ENCODE results near the gene FAM227B.
"Not testable (repeated sequence)": the region's sequence is repeated elsewhere in the genome, so short reads cannot be mapped to it uniquely, and the experiment has no call there.

Gene FAM227B

GRCh38 chr15:49421991-49422390 is 198.6 kb downstream of the FAM227B start:
- peak; percentile 26 for DNase-seq (ENCODE audit: low read depth, low spot score)
- Histone ChIP-seq H3K4me3 (peak overlapping the region; percentile 43), H3K9me3 (ENCODE audit: low read depth, low read length) (no peaks in the 10 kb centered on the region), H3K36me3 (ENCODE audit: insufficient read depth, low read length) (no peaks in the 10 kb centered on the region), H3K27ac (no peak overlapping the region), H3K9ac (ENCODE audit: insufficient read length) (peak overlapping the region; percentile 35)
- TF ChIP-seq FOXP2 (optimal IDR thresholded peaks at IDR 0.05; ENCODE audit: control extremely low read depth, extremely low read length, insufficient read depth), result no peak
- TF ChIP-seq POLR2AphosphoS5 (IDR thresholded peaks at IDR 0.05; ENCODE audit: borderline replicate concordance, low read depth, low read length), result no peak
- TF ChIP-seq EZH2 (IDR thresholded peaks at IDR 0.05), result no peak

DNA sequence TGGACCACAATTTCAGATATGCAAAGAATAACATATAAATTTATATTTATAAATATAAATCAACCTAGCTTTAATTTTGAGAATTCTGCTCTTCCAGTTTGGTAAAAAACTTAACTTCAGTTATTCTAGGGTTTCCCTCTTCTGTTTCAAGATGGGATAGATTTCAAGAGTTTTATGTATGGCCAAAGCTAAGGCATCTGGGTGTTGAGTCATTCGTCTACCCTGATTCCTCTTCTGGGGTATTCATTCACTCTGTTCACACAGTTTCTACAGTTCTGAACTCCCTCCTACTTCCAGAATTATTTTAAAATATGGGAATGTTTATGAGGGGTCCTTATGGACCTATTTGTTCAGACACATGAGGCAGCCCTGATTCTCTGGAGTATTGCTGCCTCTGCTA is 201.8 kb downstream of the FAM227B start:
- no peak for DNase-seq (ENCODE audit: low read depth, low spot score)
- Histone ChIP-seq H3K4me3 (no peak overlapping the region), H3K9me3 (ENCODE audit: low read depth, low read length) (no peaks in the 10 kb centered on the region), H3K36me3 (ENCODE audit: insufficient read depth, low read length) (no peaks in the 10 kb centered on the region), H3K27ac (no peak overlapping the region), H3K9ac (ENCODE audit: insufficient read length) (no peak overlapping the region)
- no peak for TF ChIP-seq FOXP2 (optimal IDR thresholded peaks at IDR 0.05; ENCODE audit: control extremely low read depth, extremely low read length, insufficient read depth)
- TF ChIP-seq EZH2 (IDR thresholded peaks at IDR 0.05), result no peak
- TF ChIP-seq POLR2AphosphoS5 (IDR thresholded peaks at IDR 0.05; ENCODE audit: borderline replicate concordance, low read depth, low read length), result no peak

GRCh38 chr15:49415638-49416037 is 205.0 kb downstream of the FAM227B start:
- H3K9ac ChIP-seq (ENCODE audit: insufficient read length), result no peak overlapping the region
- no peaks in the 10 kb centered on the region for H3K36me3 ChIP-seq (ENCODE audit: insufficient read depth, low read length)
- H3K27ac ChIP-seq, result no peak overlapping the region
- DNase-seq (ENCODE audit: low read depth, low spot score), result no peak
- no peak for TF ChIP-seq EZH2 (IDR thresholded peaks at IDR 0.05)
- no peak for TF ChIP-seq POLR2AphosphoS5 (IDR thresholded peaks at IDR 0.05; ENCODE audit: borderline replicate concordance, low read depth, low read length)
- no peak for TF ChIP-seq FOXP2 (optimal IDR thresholded peaks at IDR 0.05; ENCODE audit: control extremely low read depth, extremely low read length, insufficient read depth)
- H3K4me3 ChIP-seq, result no peak overlapping the region
- no peaks in the 10 kb centered on the region for H3K9me3 ChIP-seq (ENCODE audit: low read depth, low read length)

DNA sequence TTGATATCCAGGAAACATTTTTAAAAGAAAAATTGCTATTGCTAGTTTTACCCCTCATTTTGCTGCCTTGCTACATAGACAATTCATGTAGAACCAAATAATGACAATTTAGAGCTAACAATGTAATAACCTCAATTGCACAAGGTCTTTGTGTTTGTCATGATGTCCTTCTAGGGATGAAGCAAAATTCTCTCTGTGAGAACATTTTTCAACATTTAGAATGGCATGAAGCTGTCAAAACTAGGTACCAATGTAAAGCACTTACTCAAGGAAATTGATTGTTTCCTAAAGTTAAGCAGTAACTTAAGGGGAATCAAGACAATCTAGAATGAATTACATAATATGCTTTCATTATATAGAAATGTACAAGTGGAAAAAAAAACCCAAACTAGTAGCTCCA is 205.5 kb downstream of the FAM227B start:
- no peak overlapping the region for H3K4me3 ChIP-seq
- TF ChIP-seq FOXP2 (optimal IDR thresholded peaks at IDR 0.05; ENCODE audit: control extremely low read depth, extremely low read length, insufficient read depth), result no peak
- no peak for TF ChIP-seq POLR2AphosphoS5 (IDR thresholded peaks at IDR 0.05; ENCODE audit: borderline replicate concordance, low read depth, low read length)
- no peak for TF ChIP-seq EZH2 (IDR thresholded peaks at IDR 0.05)
- no peak overlapping the region for H3K27ac ChIP-seq
- no peaks in the 10 kb centered on the region for H3K9me3 ChIP-seq (ENCODE audit: low read depth, low read length)
- no peak overlapping the region for H3K9ac ChIP-seq (ENCODE audit: insufficient read length)
- H3K36me3 ChIP-seq (ENCODE audit: insufficient read depth, low read length), result no peaks in the 10 kb centered on the region
- DNase-seq (ENCODE audit: low read depth, low spot score), result no peak

GRCh38 chr15:49412797-49413196 is 207.8 kb downstream of the FAM227B start:
- Histone ChIP-seq H3K9ac (ENCODE audit: insufficient read length) (no peak overlapping the region), H3K27ac (no peak overlapping the region), H3K36me3 (ENCODE audit: insufficient read depth, low read length) (no peaks in the 10 kb centered on the region), H3K4me3 (no peak overlapping the region), H3K9me3 (ENCODE audit: low read depth, low read length) (no peaks in the 10 kb centered on the region)
- DNase-seq (ENCODE audit: low read depth, low spot score), result no peak
- TF ChIP-seq FOXP2 (optimal IDR thresholded peaks at IDR 0.05; ENCODE audit: control extremely low read depth, extremely low read length, insufficient read depth) (no peak), EZH2 (IDR thresholded peaks at IDR 0.05) (no peak), POLR2AphosphoS5 (IDR thresholded peaks at IDR 0.05; ENCODE audit: borderline replicate concordance, low read depth, low read length) (no peak)

- no peak overlapping the region for H3K9ac ChIP-seq (ENCODE audit: insufficient read length)
- H3K27ac ChIP-seq, result no peak overlapping the region
- no peaks in the 10 kb centered on the region for H3K36me3 ChIP-seq (ENCODE audit: insufficient read depth, low read length)
- no peaks in the 10 kb centered on the region for H3K9me3 ChIP-seq (ENCODE audit: low read depth, low read length)
- no peak for DNase-seq (ENCODE audit: low read depth, low spot score)
- TF ChIP-seq EZH2 (IDR thresholded peaks at IDR 0.05) (no peak), FOXP2 (optimal IDR thresholded peaks at IDR 0.05; ENCODE audit: control extremely low read depth, extremely low read length, insufficient read depth) (no peak), POLR2AphosphoS5 (IDR thresholded peaks at IDR 0.05; ENCODE audit: borderline replicate concordance, low read depth, low read length) (no peak)
- no peak overlapping the region for H3K4me3 ChIP-seq
Observed at GRCh38 chr15:49410641-49411040, 210.0 kb downstream of the FAM227B start.

DNA sequence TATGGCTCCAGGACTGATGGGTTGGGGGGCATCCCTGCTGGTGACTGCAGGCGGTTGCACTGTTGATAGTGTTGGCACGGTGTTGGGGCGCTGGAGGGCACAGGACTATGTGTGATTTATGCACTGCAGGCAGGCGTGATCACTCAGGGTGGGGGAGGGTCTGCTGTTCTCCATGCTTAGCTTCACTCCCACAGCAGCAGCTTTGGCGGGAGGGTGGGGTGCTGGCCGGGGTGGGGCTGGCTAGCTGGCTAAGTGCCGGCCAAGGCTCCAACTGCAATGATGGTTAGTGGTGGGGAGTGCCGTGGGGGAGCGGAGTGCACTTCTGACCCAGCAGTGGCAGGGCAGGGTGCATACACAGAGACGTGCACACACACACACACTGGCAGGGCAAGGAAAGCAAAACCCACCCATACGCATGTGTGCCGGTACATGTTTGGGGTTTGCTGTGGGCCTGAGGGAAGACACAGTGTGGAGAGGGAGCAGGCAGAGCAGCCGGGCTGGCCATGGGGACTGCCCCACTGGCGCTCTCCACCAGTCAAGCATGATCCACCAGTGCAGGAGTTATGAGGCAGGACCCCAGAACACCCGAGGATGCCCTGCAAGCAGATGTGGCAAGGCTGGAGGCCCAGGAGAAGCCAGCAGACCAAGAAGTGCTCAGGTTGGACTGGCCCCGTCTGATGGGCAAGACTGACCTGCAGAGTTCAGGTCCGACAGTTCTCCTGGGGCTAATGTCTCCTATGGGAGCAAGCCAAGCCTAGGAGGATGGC is 214.1 kb downstream of the FAM227B start:
- H3K36me3 ChIP-seq (ENCODE audit: insufficient read depth, low read length), result no peaks in the 10 kb centered on the region
- DNase-seq (ENCODE audit: low read depth, low spot score), result no peak
- no peak overlapping the region for H3K9ac ChIP-seq (ENCODE audit: insufficient read length)
- H3K27ac ChIP-seq, result no peak overlapping the region
- H3K4me3 ChIP-seq, result no peak overlapping the region
- no peak for TF ChIP-seq FOXP2 (optimal IDR thresholded peaks at IDR 0.05; ENCODE audit: control extremely low read depth, extremely low read length, insufficient read depth)
- TF ChIP-seq EZH2 (IDR thresholded peaks at IDR 0.05), result no peak
- TF ChIP-seq POLR2AphosphoS5 (IDR thresholded peaks at IDR 0.05; ENCODE audit: borderline replicate concordance, low read depth, low read length), result no peak
- no peaks in the 10 kb centered on the region for H3K9me3 ChIP-seq (ENCODE audit: low read depth, low read length)

- not testable (repeated sequence) for H3K4me3 ChIP-seq; H3K36me3 ChIP-seq (ENCODE audit: insufficient read depth, low read length); H3K27ac ChIP-seq; DNase-seq (ENCODE audit: low read depth, low spot score); H3K9me3 ChIP-seq (ENCODE audit: low read depth, low read length); H3K9ac ChIP-seq (ENCODE audit: insufficient read length)
Observed at GRCh38 chr15:49402515-49403296, 217.9 kb downstream of the FAM227B start.

All from SK-N-MC (cell line).